Measurements from ENCODE around the gene KAT5. TPM values are rescaled to one million over a fixed set of nuclear protein-coding genes. Genes with fewer than 3 reads are reported as not detected.
"Not testable (repeated sequence)": the region's sequence is repeated elsewhere in the genome, so short reads cannot be mapped to it uniquely, and the experiment has no call there.

KAT5 gene
- polyA plus RNA-seq, 4 donors, result 63.9 to 76.7 (median 71.1) TPM

DNA sequence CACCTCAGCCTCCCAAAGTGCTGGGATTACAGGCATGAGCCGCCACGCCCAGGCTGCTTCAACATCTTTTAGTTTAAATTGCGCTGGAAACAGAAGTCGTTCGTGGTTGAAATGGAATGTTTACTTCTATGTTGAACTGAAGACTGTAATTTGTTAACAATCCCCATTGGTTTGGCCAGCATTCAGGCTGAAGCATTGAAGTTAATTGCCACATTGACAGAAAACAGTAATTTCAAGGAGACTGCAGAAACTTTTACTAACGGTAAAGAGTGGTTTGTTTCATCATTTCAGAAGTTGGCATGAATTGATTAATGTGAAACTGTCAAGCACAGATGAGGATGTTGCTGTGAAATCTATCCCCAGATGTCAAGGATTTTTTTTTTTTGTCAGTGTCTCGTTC, 54.5 kb downstream of the KAT5 start:
- H3K27me3 ChIP-seq (ENCODE audit: control insufficient read depth in 3 of 3, insufficient read depth in 3 of 3, low read length in 3 of 3), result no peaks in the 10 kb centered on the region
- DNase-seq (no peak), FAIRE-seq (no peak)
- H3K4me1 ChIP-seq (ENCODE audit: control insufficient read depth in 3 of 3, insufficient read depth in 2 of 3, low read depth in 1 of 3, low read length in 2 of 3), result peaks cover 0 to 11% (median 0%) of the 10 kb centered on the region in 3 donors
- H3K9me3 ChIP-seq (ENCODE audit: control insufficient read depth in 2 of 2, insufficient read depth in 1 of 2, low read depth in 1 of 2, low read length in 1 of 2), result no peaks in the 10 kb centered on the region
- 49 to 58% (median 58%) methylated on average over 7 of the region's 7 CpGs for WGBS, 3 donors
- no peak overlapping the region for H3K27ac ChIP-seq (ENCODE audit: low read depth in 1 of 3, low read length in 2 of 3)
- no peak overlapping the region for H3K4me3 ChIP-seq (ENCODE audit: low read depth in 1 of 3, low read length in 3 of 3)
- no peaks in the 10 kb centered on the region for H3K36me3 ChIP-seq (ENCODE audit: control insufficient read depth in 3 of 3, insufficient read depth in 2 of 3, low read depth in 1 of 3, low read length in 3 of 3)

GRCh38 chr11:65767406-65767805, 55.4 kb downstream of the KAT5 start:
- H3K27me3 ChIP-seq (ENCODE audit: control insufficient read depth in 3 of 3, insufficient read depth in 3 of 3, low read length in 3 of 3), result no peaks in the 10 kb centered on the region
- H3K36me3 ChIP-seq (ENCODE audit: control insufficient read depth in 3 of 3, insufficient read depth in 2 of 3, low read depth in 1 of 3, low read length in 3 of 3), result no peaks in the 10 kb centered on the region
- H3K27ac ChIP-seq (ENCODE audit: low read depth in 1 of 3, low read length in 2 of 3), result no peak overlapping the region
- peaks cover 0 to 11% (median 0%) of the 10 kb centered on the region in 3 donors for H3K4me1 ChIP-seq (ENCODE audit: control insufficient read depth in 3 of 3, insufficient read depth in 2 of 3, low read depth in 1 of 3, low read length in 2 of 3)
- no peak for DNase-seq
- no peak for FAIRE-seq
- no peak overlapping the region for H3K4me3 ChIP-seq (ENCODE audit: low read depth in 1 of 3, low read length in 3 of 3)
- H3K9me3 ChIP-seq (ENCODE audit: control insufficient read depth in 2 of 2, insufficient read depth in 1 of 2, low read depth in 1 of 2, low read length in 1 of 2), result no peaks in the 10 kb centered on the region
- 78 to 85% (median 80%) methylated on average over 10 of the region's 10 CpGs for WGBS, 3 donors

GRCh38 chr11:65767806-65768205, 55.8 kb downstream of the KAT5 start:
- 53 to 77% (median 74%) methylated on average over 5 of the region's 5 CpGs for WGBS, 3 donors
- not testable (repeated sequence) for DNase-seq; FAIRE-seq; H3K9me3 ChIP-seq (ENCODE audit: control insufficient read depth in 2 of 2, insufficient read depth in 1 of 2, low read depth in 1 of 2, low read length in 1 of 2); H3K27me3 ChIP-seq (ENCODE audit: control insufficient read depth in 3 of 3, insufficient read depth in 3 of 3, low read length in 3 of 3); H3K36me3 ChIP-seq (ENCODE audit: control insufficient read depth in 3 of 3, insufficient read depth in 2 of 3, low read depth in 1 of 3, low read length in 3 of 3); H3K4me3 ChIP-seq (ENCODE audit: low read depth in 1 of 3, low read length in 3 of 3); H3K27ac ChIP-seq (ENCODE audit: low read depth in 1 of 3, low read length in 2 of 3)
- H3K4me1 ChIP-seq (ENCODE audit: control insufficient read depth in 3 of 3, insufficient read depth in 2 of 3, low read depth in 1 of 3, low read length in 2 of 3), result peaks cover 0 to 11% (median 0%) of the 10 kb centered on the region in 3 donors

Other genes with a start within 250 kb of the KAT5 start
- gene MALAT1, start 213.2 kb upstream of the KAT5 start, polyA plus RNA-seq, result 100 to 1,000 TPM; 155 to 454 (median 226) TPM
- gene SCYL1, start 187.2 kb upstream of the KAT5 start, polyA plus RNA-seq, result 10 to 100 TPM; 46.7 to 76.9 (median 61.0) TPM
- 10 to 100 TPM in 3 of 4 donors, 1 to 10 TPM in 1; 6.5 to 77.6 (median 21.3) TPM for gene LTBP3, start 153.9 kb upstream of the KAT5 start, polyA plus RNA-seq
- gene ZNRD2, start 141.8 kb upstream of the KAT5 start, polyA plus RNA-seq, result 10 to 100 TPM; 27.7 to 49.2 (median 35.0) TPM
- 10 to 100 TPM; 15.9 to 39.2 (median 33.4) TPM for gene FAM89B, start 139.7 kb upstream of the KAT5 start, polyA plus RNA-seq
- 100 to 1,000 TPM in 1 of 4 donors, 10 to 100 TPM in 3; 36.1 to 131 (median 62.4) TPM for gene EHBP1L1, start 136.2 kb upstream of the KAT5 start, polyA plus RNA-seq
- 10 to 100 TPM in 1 of 4 donors, under 1 TPM in 2, not detected in 1; 0.84 to 31.1 (median 0.89) TPM for gene KCNK7, start 116.5 kb upstream of the KAT5 start, polyA plus RNA-seq
- gene MAP3K11, start 98.0 kb upstream of the KAT5 start, polyA plus RNA-seq, result 100 to 1,000 TPM in 2 of 4 donors, 10 to 100 TPM in 2; 66.4 to 180 (median 126) TPM
- 10 to 100 TPM; 12.7 to 27.5 (median 22.1) TPM for gene PCNX3, start 96.5 kb upstream of the KAT5 start, polyA plus RNA-seq
- 10 to 100 TPM; 21.7 to 45.2 (median 33.1) TPM for gene SIPA1, start 74.2 kb upstream of the KAT5 start, polyA plus RNA-seq
- gene RELA, start 49.3 kb upstream of the KAT5 start, polyA plus RNA-seq, result 10 to 100 TPM; 32.2 to 46.9 (median 36.7) TPM
- 10 to 100 TPM; 36.9 to 65.1 (median 50.2) TPM for gene RNASEH2C, start 8.5 kb downstream of the KAT5 start, polyA plus RNA-seq
- 10 to 100 TPM in 1 of 4 donors, 1 to 10 TPM in 3; 6.9 to 17.3 (median 9.1) TPM for gene AP5B1, start 68.7 kb downstream of the KAT5 start, polyA plus RNA-seq
- gene OVOL1, start 74.8 kb downstream of the KAT5 start, polyA plus RNA-seq, result 10 to 100 TPM; 11.9 to 41.3 (median 20.1) TPM
- gene SNX32, start 121.7 kb downstream of the KAT5 start, polyA plus RNA-seq, result 1 to 10 TPM in 3 of 4 donors, under 1 TPM in 1; 0.54 to 4.0 (median 1.8) TPM
- 1,000 to 10,000 TPM in 3 of 4 donors, 100 to 1,000 TPM in 1; 854 to 2,084 (median 1,613) TPM for gene CFL1, start 145.9 kb downstream of the KAT5 start, polyA plus RNA-seq
- 100 to 1,000 TPM in 1 of 4 donors, 10 to 100 TPM in 3; 45.3 to 118 (median 73.8) TPM for gene MUS81, start 148.2 kb downstream of the KAT5 start, polyA plus RNA-seq
- 10 to 100 TPM in 2 of 4 donors, 1 to 10 TPM in 2; 4.7 to 18.0 (median 12.1) TPM for gene EFEMP2, start 160.5 kb downstream of the KAT5 start, polyA plus RNA-seq
- 1 to 10 TPM in 2 of 4 donors, under 1 TPM in 2; 0.43 to 3.5 (median 1.1) TPM for gene CTSW, start 167.6 kb downstream of the KAT5 start, polyA plus RNA-seq
- gene FIBP, start 176.2 kb downstream of the KAT5 start, polyA plus RNA-seq, result 100 to 1,000 TPM in 2 of 4 donors, 10 to 100 TPM in 2; 57.6 to 131 (median 86.9) TPM
- 10 to 100 TPM in 2 of 4 donors, 1 to 10 TPM in 2; 6.5 to 32.5 (median 13.3) TPM for gene CCDC85B, start 178.4 kb downstream of the KAT5 start, polyA plus RNA-seq
- gene FOSL1, start 188.1 kb downstream of the KAT5 start, polyA plus RNA-seq, result 1 to 10 TPM in 3 of 4 donors, under 1 TPM in 1; 0.04 to 5.2 (median 1.9) TPM
- gene C11orf68, start 206.8 kb downstream of the KAT5 start, polyA plus RNA-seq, result 10 to 100 TPM; 23.9 to 32.7 (median 26.9) TPM
- 10 to 100 TPM; 53.2 to 87.3 (median 70.7) TPM for gene DRAP1, start 207.2 kb downstream of the KAT5 start, polyA plus RNA-seq
- under 1 TPM in 1 of 4 donors, not detected in 3; 0.07 TPM for gene TSGA10IP, start 233.2 kb downstream of the KAT5 start, polyA plus RNA-seq
- gene SART1, start 249.5 kb downstream of the KAT5 start, polyA plus RNA-seq, result 10 to 100 TPM; 39.3 to 95.9 (median 52.9) TPM